Body of pancreas (tissue), 4 donors: ENCODE data around the gene DGKI.

Source experiments
- CTCF ChIP-seq, 7 experiments: fragments of 450-650 bp in 4 of 7; fragments of 200-600 bp in 3 of 7; sonication (generic) in 3 of 7; IDR thresholded peaks; one replicate each; pipeline ENCODE4 v1.5.1; 2016 to 2019; ENCODE audit warnings: antibody characterized with exemption in 7 of 7
- POLR2A ChIP-seq, 3 donors: fragments of 450-650 bp; IDR thresholded peaks; one replicate each; pipeline ENCODE4 v1.6.1; 2016; ENCODE audit warnings: antibody characterized with exemption in 3 of 3, mild to moderate bottlenecking in 2 of 3

GRCh38 chr7:137715533-137715932, 131.2 kb downstream of the DGKI start:
- no peak for TF ChIP-seq POLR2A (IDR thresholded peaks at IDR 0.05)
- TF ChIP-seq CTCF (IDR thresholded peaks at IDR 0.05) = no peak
